Measurements from ENCODE around the gene KCNT1.

KCNT1 gene

GRCh38 chr9:135717410-135717809 lies 15.4 kb downstream of the KCNT1 start:
- DNase-seq (ENCODE audit: low read depth): no peak
- no peak for TF ChIP-seq CTCF (IDR thresholded peaks at IDR 0.05; ENCODE audit: low read depth, low read length, missing control alignments)
- no peak overlapping the region for H3K4me3 ChIP-seq (ENCODE audit: low read depth, low read length)
- in situ Hi-C loops (cut with HindIII; ENCODE audit: low sequenced_read_pairs): loop anchor here (5.0 to 10.0 kb wide), 7 partner anchors 40 to 437 kb away; partner anchors contain the start of gene MRPS2

- no peak for TF ChIP-seq CTCF (IDR thresholded peaks at IDR 0.05; ENCODE audit: low read depth, low read length, missing control alignments)
- no peak for DNase-seq (ENCODE audit: low read depth)
- in situ Hi-C loops (cut with HindIII; ENCODE audit: low sequenced_read_pairs): loop anchor here (5.0 to 10.0 kb wide), 7 partner anchors 41 to 436 kb away; partner anchors contain the start of gene MRPS2
- no peak overlapping the region for H3K4me3 ChIP-seq (ENCODE audit: low read depth, low read length)
Observed at GRCh38 chr9:135718616-135719015, 16.6 kb downstream of the KCNT1 start.

- TF ChIP-seq CTCF (IDR thresholded peaks at IDR 0.05; ENCODE audit: low read depth, low read length, missing control alignments): no peak
- H3K4me3 ChIP-seq (ENCODE audit: low read depth, low read length): no peak overlapping the region
- DNase-seq (ENCODE audit: low read depth): no peak
- in situ Hi-C loops (cut with HindIII; ENCODE audit: low sequenced_read_pairs): loop anchor here (5.0 to 10.0 kb wide), 7 partner anchors 42 to 435 kb away; partner anchors contain the start of gene MRPS2
Observed at GRCh38 chr9:135719472-135719871, 17.5 kb downstream of the KCNT1 start.

GRCh38 chr9:135722365-135722764 lies 20.4 kb downstream of the KCNT1 start:
- in situ Hi-C loops (cut with HindIII; ENCODE audit: low sequenced_read_pairs): no loop called here
- no peak for DNase-seq (ENCODE audit: low read depth)
- TF ChIP-seq CTCF (IDR thresholded peaks at IDR 0.05; ENCODE audit: low read depth, low read length, missing control alignments): no peak
- no peak overlapping the region for H3K4me3 ChIP-seq (ENCODE audit: low read depth, low read length)

- in situ Hi-C loops (cut with HindIII; ENCODE audit: low sequenced_read_pairs): no loop called here
- H3K4me3 ChIP-seq (ENCODE audit: low read depth, low read length): no peak overlapping the region
- TF ChIP-seq CTCF (IDR thresholded peaks at IDR 0.05; ENCODE audit: low read depth, low read length, missing control alignments): no peak
- DNase-seq (ENCODE audit: low read depth): no peak
Observed at GRCh38 chr9:135724186-135724787, 22.3 kb downstream of the KCNT1 start.

GRCh38 chr9:135726138-135726853 lies 24.3 kb downstream of the KCNT1 start:
- in situ Hi-C loops (cut with HindIII; ENCODE audit: low sequenced_read_pairs): no loop called here
- DNase-seq (ENCODE audit: low read depth): no peak
- no peak overlapping the region for H3K4me3 ChIP-seq (ENCODE audit: low read depth, low read length)
- no peak for TF ChIP-seq CTCF (IDR thresholded peaks at IDR 0.05; ENCODE audit: low read depth, low read length, missing control alignments)

Data from astrocyte of the cerebellum (primary cell).